ENCODE data around the gene CYP2C19.
"Not testable (repeated sequence)": the region's sequence is repeated elsewhere in the genome, so short reads cannot be mapped to it uniquely, and the experiment has no call there.

Gene CYP2C19

DNA sequence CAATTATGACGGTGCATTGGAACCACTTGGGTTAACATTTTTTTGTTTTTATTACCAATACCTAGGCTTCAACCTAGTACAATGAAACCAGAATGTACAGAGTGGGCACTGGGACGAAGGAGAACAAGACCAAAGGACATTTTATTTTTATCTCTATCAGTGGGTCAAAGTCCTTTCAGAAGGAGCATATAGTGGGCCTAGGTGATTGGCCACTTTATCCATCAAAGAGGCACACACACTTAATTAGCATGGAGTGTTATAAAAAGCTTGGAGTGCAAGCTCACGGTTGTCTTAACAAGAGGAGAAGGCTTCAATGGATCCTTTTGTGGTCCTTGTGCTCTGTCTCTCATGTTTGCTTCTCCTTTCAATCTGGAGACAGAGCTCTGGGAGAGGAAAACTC, at the start of gene CYP2C19:
Gene CYP2C19 (plus strand): TSS at position 289 of the 400 bp plus-strand sequence. CDS start 25 bp downstream, at position 314.
- no peaks in the 10 kb centered on the region for H3K9me3 Mint-ChIP-seq
- ATAC-seq = no peak

DNA sequence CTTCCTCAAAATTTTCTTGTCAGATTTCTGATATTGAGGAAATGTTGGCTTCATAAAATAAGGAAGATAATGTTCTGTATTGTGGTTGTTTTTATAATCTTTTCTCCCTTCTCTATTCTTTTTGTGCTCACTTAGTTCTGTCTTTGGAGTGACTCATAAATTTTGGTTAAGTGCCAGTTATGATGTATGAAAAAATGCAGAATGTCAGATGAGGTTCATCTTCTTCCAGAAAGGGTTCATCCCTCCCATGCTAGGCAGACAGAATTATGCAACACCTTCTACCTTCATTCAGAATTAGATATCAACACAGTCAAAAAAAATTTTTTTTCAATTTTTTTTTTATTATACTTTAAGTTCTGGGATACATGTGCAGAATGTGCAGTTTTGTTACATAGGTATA, 36.6 kb upstream of the CYP2C19 start:
- H3K9me3 Mint-ChIP-seq = no peaks in the 10 kb centered on the region
- no peaks in the 10 kb centered on the region for H3K36me3 Mint-ChIP-seq
- H3K4me1 Mint-ChIP-seq = no peaks in the 10 kb centered on the region
- ATAC-seq = no peak
- no peak overlapping the region for H3K27ac Mint-ChIP-seq
- H3K27me3 Mint-ChIP-seq = no peaks in the 10 kb centered on the region
- H3K4me3 Mint-ChIP-seq = no peak overlapping the region

More for the DNA sequence above, at the start of gene CYP2C19:
- Mint-ChIP-seq H3K27me3 (no peaks in the 10 kb centered on the region), H3K36me3 (no peaks in the 10 kb centered on the region), H3K4me3 (no peak within 1 kb of the TSS), H3K27ac (no peak within 1 kb of the TSS), H3K4me1 (no peaks in the 10 kb centered on the region)

DNA sequence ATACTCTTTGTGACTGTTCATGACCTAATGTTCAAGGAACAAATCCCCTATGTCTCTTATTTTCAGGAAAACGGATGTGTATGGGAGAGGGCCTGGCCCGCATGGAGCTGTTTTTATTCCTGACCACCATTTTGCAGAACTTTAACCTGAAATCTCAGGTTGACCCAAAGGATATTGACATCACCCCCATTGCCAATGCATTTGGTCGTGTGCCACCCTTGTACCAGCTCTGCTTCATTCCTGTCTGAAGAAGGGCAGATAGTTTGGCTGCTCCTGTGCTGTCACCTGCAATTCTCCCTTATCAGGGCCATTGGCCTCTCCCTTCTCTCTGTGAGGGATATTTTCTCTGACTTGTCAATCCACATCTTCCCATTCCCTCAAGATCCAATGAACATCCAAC, 27.3 kb upstream of the CYP2C19 start:
- no peaks in the 10 kb centered on the region for H3K4me1 Mint-ChIP-seq
- ATAC-seq = no peak
- H3K9me3 Mint-ChIP-seq = peaks cover 14% of the 10 kb centered on the region
- H3K36me3 Mint-ChIP-seq = no peaks in the 10 kb centered on the region
- no peak overlapping the region for H3K27ac Mint-ChIP-seq
- no peaks in the 10 kb centered on the region for H3K27me3 Mint-ChIP-seq
- H3K4me3 Mint-ChIP-seq = no peak overlapping the region

DNA sequence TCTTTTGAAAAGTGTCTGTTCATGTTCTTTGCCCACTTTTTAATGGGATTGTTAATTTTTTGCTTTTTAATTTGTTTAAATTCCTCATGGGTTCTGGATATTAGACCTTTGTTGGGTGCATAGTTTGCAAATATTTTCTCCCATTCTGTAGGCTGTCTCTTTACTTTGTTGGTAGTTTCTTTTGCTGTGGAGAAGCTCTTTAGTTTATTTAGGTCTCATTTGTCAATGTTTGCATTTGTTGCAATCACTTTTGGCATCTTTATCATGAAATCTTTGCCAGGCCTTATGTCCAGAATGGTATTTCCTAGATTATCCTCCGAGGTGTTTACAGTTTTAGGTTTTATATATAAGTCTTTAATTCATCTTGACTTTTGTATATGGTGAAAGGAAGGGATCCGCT, 23.9 kb upstream of the CYP2C19 start:
- H3K27ac Mint-ChIP-seq = no peak overlapping the region
- H3K4me1 Mint-ChIP-seq = no peaks in the 10 kb centered on the region
- no peaks in the 10 kb centered on the region for H3K27me3 Mint-ChIP-seq
- H3K36me3 Mint-ChIP-seq = no peaks in the 10 kb centered on the region
- H3K4me3 Mint-ChIP-seq = no peak overlapping the region
- no peak for ATAC-seq
- peaks cover 19% of the 10 kb centered on the region for H3K9me3 Mint-ChIP-seq

DNA sequence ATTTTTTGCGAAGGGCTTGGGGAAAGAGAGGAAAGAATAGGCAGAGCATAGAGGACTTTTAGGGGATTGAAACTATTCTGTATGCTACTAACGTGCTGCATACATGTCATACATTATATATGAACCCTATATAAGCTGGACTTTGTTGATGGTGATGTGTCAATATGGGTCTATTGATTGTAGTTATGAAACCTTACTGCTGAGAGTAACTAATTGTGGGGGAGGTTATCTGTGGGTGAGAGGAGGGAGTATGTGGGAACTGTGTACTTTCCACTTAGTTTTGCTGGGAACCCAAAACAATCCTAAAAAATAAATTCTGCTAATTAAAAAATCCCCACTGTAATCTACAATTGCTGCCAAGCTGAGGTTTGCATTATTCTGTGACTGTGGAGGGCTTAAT, 15.3 kb upstream of the CYP2C19 start:
- H3K4me1 Mint-ChIP-seq = no peaks in the 10 kb centered on the region
- H3K27me3 Mint-ChIP-seq = no peaks in the 10 kb centered on the region
- H3K27ac Mint-ChIP-seq = no peak overlapping the region
- no peak overlapping the region for H3K4me3 Mint-ChIP-seq
- peaks cover 19% of the 10 kb centered on the region for H3K9me3 Mint-ChIP-seq
- no peaks in the 10 kb centered on the region for H3K36me3 Mint-ChIP-seq
- ATAC-seq = no peak

DNA sequence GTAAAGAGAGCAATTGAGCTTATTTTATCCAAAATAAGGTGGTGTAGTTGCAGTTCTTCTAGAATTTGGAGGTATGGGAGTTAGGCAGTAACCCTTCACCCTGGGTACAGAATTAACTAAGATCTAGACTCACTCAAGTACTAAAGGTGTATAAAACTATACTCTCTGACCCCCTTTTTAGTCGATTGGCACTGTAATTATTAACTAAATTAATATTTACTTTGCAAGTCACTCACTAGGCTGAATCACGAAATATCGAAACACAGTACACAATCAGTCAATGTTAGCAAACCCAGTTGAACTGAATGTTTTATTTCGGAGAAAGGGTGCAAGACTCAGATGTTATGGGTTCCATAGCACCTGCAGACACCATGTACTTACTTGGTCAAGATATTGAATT, 14.6 kb upstream of the CYP2C19 start:
- no peaks in the 10 kb centered on the region for H3K27me3 Mint-ChIP-seq
- no peak for ATAC-seq
- no peaks in the 10 kb centered on the region for H3K36me3 Mint-ChIP-seq

DNA sequence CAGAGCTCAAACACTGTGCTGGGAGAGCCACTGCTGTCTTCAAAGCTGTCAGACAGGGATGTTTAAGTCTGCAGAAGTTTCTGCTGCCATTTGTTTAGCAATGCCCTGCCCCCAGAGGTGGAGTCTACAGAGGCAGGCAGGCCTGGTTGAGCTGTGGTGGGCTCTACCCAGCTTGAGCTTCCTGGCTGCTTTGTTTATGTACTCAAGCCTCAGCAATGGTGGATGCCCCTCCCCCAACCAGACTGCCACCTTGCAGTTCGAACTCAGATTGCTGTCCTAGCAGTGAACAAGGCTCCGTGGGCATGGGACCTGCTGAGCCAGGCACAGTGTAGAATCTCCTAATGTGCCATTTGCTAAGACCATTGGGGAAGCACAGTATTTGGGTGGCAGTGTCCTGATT, 4.6 kb upstream of the CYP2C19 start:
- ATAC-seq = no peak
- Mint-ChIP-seq H3K9me3 (no peaks in the 10 kb centered on the region), H3K4me3 (no peak overlapping the region), H3K27ac (no peak overlapping the region), H3K4me1 (no peaks in the 10 kb centered on the region), H3K27me3 (no peaks in the 10 kb centered on the region), H3K36me3 (no peaks in the 10 kb centered on the region)

More for the DNA sequence above, 14.6 kb upstream of the CYP2C19 start:
- Mint-ChIP-seq H3K27ac (no peak overlapping the region), H3K9me3 (peaks cover 15% of the 10 kb centered on the region), H3K4me1 (no peaks in the 10 kb centered on the region), H3K4me3 (no peak overlapping the region)

DNA sequence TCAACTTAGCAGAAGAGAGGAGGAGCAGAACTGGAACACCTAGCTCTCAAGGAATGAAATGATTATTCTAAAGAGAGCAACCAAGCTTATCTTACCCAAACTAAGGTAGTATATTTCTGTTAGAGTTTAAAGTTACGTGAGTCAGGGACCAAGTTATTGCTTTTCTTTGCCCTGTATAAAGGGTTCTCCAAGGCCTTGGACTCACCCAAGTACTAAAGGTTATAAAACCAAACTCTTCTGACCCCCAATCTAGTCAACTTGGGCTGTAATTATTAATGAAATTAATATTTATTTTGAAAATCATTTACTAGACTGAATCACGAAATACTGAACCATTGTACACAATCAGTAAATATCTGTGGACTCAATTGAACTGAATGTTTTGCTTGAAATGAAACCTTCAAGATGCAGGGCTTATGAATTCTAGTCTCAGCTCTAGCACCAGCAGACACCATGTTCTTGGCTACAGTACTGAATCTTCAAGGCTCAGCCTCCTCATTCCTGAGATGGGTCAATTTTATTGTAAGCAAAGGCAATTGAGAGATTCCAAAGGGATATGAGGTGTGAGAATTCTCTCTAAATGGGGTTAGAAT, 1.8 kb upstream of the CYP2C19 start:
- no peak overlapping the region for H3K27ac Mint-ChIP-seq
- no peak overlapping the region for H3K4me3 Mint-ChIP-seq
- H3K27me3 Mint-ChIP-seq = no peaks in the 10 kb centered on the region
- no peaks in the 10 kb centered on the region for H3K9me3 Mint-ChIP-seq
- no peaks in the 10 kb centered on the region for H3K36me3 Mint-ChIP-seq
- no peaks in the 10 kb centered on the region for H3K4me1 Mint-ChIP-seq
- ATAC-seq = no peak

DNA sequence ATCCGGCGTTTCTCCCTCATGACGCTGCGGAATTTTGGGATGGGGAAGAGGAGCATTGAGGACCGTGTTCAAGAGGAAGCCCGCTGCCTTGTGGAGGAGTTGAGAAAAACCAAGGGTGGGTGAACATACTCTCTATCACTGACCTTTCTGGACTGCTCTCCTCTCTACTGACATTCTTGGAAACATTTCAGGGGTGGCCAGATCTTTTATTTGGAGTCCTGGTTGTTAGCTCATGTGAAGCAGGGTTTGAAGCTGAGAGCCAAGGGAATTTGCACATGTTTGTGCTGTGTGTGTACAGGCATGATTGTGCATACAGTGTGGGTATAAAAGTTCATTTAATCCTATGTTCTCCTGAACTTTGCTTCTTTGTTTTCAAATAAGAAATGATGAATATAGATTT, 12.9 kb downstream of the CYP2C19 start:
- not testable (repeated sequence) for H3K9me3 Mint-ChIP-seq, ATAC-seq, H3K27me3 Mint-ChIP-seq, H3K4me1 Mint-ChIP-seq, H3K4me3 Mint-ChIP-seq, H3K36me3 Mint-ChIP-seq, H3K27ac Mint-ChIP-seq

DNA sequence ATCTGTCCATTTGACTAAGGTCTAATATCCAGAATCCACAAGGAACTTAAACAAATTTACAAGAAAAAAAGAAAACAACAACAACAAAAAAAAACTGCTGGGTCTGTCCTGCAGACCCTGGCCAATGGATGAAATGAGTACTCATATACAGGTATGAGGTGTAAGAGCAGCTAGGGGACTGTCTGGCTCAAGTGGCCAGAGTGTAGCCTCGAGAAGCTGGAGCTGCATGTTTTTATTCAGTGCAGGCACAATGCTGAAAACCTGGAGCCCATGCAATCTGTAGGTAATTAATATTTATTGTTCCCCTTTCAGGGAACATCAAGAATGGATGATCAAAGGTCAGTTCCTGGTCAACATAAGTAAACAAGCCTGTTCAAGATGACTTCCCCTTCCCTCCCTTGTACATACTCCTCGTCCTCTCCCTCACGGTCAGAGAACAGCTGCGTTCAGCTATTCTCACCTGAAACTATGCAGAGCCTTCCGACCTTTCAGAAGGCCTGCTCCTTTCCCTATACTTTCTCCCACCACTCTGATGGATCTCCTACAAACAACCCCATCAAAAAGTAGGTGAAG, 15.5 kb downstream of the CYP2C19 start:
- H3K36me3 Mint-ChIP-seq = no peaks in the 10 kb centered on the region
- H3K4me1 Mint-ChIP-seq = no peaks in the 10 kb centered on the region
- H3K4me3 Mint-ChIP-seq = no peak overlapping the region
- H3K27ac Mint-ChIP-seq = no peak overlapping the region
- ATAC-seq = no peak
- no peaks in the 10 kb centered on the region for H3K9me3 Mint-ChIP-seq
- H3K27me3 Mint-ChIP-seq = no peaks in the 10 kb centered on the region

DNA sequence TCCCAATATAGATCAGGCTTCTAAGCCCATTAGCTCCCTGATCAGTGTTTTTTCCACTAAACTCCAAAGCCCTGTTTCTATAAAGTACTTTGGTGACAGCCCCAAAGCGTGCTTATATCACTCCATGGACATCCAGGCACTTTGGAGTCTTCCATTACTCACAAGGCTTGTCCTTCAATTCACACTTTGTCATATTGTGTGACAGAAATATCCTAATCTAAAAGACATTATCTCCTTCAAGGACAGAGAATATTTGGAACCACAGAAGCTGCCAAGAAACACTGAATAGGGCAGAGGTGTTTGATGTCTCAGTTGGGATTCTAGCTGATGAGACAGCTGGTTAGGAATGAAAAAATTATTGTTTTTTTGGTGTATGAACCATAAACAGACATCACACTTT, 18.4 kb downstream of the CYP2C19 start:
- H3K36me3 Mint-ChIP-seq = no peaks in the 10 kb centered on the region
- no peak for ATAC-seq
- H3K4me1 Mint-ChIP-seq = no peaks in the 10 kb centered on the region
- peaks cover 4% of the 10 kb centered on the region for H3K9me3 Mint-ChIP-seq
- no peak overlapping the region for H3K27ac Mint-ChIP-seq
- no peaks in the 10 kb centered on the region for H3K27me3 Mint-ChIP-seq
- no peak overlapping the region for H3K4me3 Mint-ChIP-seq

DNA sequence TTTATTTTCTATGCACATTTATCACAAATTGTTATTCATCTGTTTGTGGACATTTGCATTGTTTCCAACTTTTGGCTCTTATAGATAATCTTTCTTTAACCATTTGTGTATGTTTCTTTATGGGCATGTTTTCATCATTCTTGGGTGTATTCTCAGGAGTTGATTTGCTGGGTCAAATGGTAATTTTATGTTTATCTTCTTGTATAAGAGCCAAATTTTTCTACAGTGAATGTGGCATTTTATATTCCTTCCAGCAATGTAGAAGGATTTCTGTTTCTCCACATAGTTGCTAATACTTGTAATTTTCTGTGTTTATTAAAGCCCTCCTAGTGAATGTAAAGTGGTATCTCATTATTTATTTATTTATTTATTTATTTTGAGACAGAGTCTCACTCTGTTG, 21.8 kb downstream of the CYP2C19 start:
- no peak overlapping the region for H3K27ac Mint-ChIP-seq
- ATAC-seq = no peak
- no peaks in the 10 kb centered on the region for H3K27me3 Mint-ChIP-seq
- H3K4me1 Mint-ChIP-seq = no peaks in the 10 kb centered on the region
- H3K36me3 Mint-ChIP-seq = no peaks in the 10 kb centered on the region
- no peak overlapping the region for H3K4me3 Mint-ChIP-seq
- peaks cover 11% of the 10 kb centered on the region for H3K9me3 Mint-ChIP-seq

DNA sequence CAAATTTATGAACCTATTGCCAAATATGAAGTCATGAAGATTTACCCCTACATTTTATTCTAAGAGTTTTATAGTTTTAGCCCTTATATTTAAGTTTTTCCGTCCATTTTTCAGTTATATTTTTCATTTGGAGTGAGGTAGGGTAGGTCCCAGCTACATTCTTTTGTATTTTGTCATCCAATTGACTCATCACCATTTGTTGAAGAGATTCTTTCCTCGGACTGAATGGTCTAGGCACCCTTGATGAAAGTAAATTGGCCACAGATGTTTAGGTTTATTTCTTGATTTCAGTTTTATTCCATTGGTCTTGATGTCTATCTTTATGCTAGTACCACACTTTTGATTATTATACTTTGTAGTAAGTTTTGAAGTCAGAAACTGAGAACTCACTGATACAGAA, 22.7 kb downstream of the CYP2C19 start:
- H3K4me3 Mint-ChIP-seq = no peak overlapping the region
- H3K36me3 Mint-ChIP-seq = no peaks in the 10 kb centered on the region
- H3K27ac Mint-ChIP-seq = no peak overlapping the region
- H3K9me3 Mint-ChIP-seq = peaks cover 11% of the 10 kb centered on the region
- no peak for ATAC-seq
- no peaks in the 10 kb centered on the region for H3K27me3 Mint-ChIP-seq
- H3K4me1 Mint-ChIP-seq = no peaks in the 10 kb centered on the region

DNA sequence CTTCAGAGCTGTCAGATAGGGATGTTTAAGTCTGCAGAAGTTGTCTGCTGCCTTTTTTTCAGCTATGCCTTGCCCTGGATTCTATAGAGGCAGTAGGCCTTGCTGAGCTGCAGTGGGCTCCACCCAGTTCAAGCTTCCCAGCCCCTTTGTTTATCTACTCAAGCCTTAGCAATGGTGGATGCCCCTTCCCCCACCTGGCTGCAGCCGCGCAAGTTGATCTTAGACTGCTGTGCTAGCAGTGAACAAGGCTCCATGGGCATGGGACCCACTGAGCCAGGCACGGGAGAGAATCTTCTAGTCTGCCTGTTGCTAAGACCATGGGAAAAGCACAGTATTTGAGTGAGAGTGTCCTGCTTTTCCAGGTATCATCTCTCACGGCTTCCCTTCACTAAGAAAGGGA, 38.1 kb downstream of the CYP2C19 start:
- not testable (repeated sequence) for H3K27ac Mint-ChIP-seq, H3K4me3 Mint-ChIP-seq, H3K4me1 Mint-ChIP-seq, H3K27me3 Mint-ChIP-seq, ATAC-seq, H3K36me3 Mint-ChIP-seq
- H3K9me3 Mint-ChIP-seq = peaks cover 12% of the 10 kb centered on the region

DNA sequence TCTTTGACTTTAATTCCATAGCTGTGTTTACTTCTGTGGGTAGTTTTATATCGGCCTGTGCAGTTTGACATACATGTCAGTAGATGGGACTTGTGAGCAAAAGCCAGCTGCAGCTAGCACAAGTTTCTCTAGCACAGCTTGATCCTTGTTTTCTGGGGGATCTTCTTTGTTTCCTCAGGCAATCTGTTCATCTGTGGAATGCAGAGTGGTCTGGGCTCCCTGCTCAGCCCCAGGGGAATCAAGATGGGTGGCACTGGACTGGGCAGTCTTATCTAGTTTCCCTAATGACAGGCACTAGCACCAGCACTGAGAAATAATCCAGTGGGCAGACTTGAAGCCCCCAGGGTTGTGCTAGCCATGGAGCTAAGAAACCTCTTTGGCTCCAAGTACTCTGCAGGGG, 40.8 kb downstream of the CYP2C19 start:
- H3K4me3 Mint-ChIP-seq = no peak overlapping the region
- no peaks in the 10 kb centered on the region for H3K4me1 Mint-ChIP-seq
- no peaks in the 10 kb centered on the region for H3K27me3 Mint-ChIP-seq
- no peaks in the 10 kb centered on the region for H3K36me3 Mint-ChIP-seq
- peaks cover 8% of the 10 kb centered on the region for H3K9me3 Mint-ChIP-seq
- ATAC-seq = peak; percentile 41
- no peak overlapping the region for H3K27ac Mint-ChIP-seq

DNA sequence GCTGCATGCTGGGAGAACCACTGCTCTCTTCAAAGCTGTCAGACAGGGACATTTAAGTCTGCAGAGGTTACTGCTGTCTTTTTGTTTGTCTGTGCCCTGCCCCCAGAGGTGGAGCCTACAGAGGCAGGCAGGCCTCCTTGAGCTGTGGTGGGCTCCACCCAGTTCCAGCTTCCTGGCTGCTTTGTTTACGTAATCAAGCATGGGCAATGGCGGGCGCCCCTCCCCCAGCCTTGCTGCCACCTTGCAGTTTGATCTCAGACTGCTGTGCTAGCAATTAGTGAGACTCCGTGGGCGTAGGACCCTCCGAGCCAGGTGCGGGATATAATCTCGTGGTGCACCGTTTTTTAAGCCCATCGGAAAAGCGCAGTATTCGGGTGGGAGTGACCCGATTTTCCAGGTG, 67.5 kb downstream of the CYP2C19 start:
- ATAC-seq, H3K27ac Mint-ChIP-seq, H3K27me3 Mint-ChIP-seq, H3K36me3 Mint-ChIP-seq, H3K4me3 Mint-ChIP-seq, H3K9me3 Mint-ChIP-seq, H3K4me1 Mint-ChIP-seq: not testable (repeated sequence)

DNA sequence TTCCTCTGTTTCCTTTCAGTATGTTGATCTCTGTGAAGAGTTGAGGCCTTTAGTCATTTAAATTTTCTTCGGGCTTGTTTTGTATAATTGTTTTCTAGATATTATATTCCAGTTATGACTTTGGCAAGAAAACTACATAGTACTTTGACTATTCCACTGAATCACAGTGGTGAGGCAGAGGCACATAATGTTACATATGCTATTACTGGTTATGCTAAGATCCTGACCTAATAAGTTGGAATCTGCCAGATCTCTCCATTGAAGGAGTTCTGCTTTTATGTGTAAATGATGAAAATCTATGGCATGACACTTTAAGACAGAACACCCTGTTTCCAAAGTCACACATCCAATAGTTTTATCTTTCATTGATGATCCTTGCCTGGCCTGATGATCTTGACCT, 83.7 kb downstream of the CYP2C19 start:
- Mint-ChIP-seq H3K9me3 (no peaks in the 10 kb centered on the region), H3K27me3 (no peaks in the 10 kb centered on the region), H3K36me3 (no peaks in the 10 kb centered on the region), H3K4me3 (no peak overlapping the region), H3K27ac (no peak overlapping the region), H3K4me1 (no peaks in the 10 kb centered on the region)
- no peak for ATAC-seq
